Measurements from ENCODE around the gene VWC2L.

- TF ChIP-seq EP300 (IDR thresholded peaks at IDR 0.05; ENCODE audit: low read depth) (no peak), CTCF (IDR thresholded peaks at IDR 0.05) (no peak), POLR2AphosphoS5 (IDR thresholded peaks at IDR 0.05) (no peak)
Measured at GRCh38 chr2:214412679-214413078, 1.8 kb downstream of the VWC2L start.

Data from transverse colon (tissue), 4 donors.